HG02571 (cell line): ENCODE results near the gene KCNIP4.

Source experiments
- ATAC-seq: cut with Tn5 transposase; IDR thresholded peaks from one replicate; pipeline ENCODE4 v1.9.1; 2021; ENCODE audit warnings: mild to moderate bottlenecking, moderate library complexity; ENCODE audit not compliant: unreplicated experiment

Gene KCNIP4

DNA sequence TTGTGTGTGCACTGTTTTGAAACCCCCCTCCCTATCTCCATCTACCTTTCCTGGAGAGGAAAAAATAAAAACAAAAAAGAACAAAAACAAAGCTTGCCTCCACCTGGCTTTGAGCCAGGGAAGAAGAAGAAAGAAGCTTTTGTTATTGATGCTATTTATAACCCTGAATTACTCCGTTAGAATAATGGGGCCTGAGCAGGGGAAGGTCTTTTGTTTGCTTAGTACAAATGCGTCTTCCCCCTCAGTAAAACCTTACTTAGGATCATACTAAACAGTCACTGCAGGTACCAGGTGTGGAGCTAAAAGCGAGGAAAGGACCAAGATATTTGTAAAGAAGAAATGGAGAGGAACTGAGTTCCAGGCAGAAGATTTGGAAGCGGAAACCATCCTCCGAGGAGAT is 352.1 kb downstream of the KCNIP4 start:
- ATAC-seq = no peak

DNA sequence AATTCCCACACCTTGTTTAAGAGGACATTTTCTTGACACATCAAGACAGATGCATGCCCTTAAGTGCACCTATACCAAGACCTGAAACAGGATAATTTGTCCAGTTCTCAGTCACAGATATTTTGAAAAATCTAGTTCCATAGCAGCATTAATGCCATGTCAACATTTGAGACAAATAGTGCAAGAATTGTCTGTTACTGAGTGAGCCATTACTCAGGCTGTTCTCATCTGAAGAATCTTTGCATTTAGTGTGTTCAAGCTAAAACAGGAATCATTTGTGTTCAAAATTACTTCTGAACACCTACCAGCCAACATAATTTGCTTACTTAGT is 354.9 kb downstream of the KCNIP4 start:
- no peak for ATAC-seq

DNA sequence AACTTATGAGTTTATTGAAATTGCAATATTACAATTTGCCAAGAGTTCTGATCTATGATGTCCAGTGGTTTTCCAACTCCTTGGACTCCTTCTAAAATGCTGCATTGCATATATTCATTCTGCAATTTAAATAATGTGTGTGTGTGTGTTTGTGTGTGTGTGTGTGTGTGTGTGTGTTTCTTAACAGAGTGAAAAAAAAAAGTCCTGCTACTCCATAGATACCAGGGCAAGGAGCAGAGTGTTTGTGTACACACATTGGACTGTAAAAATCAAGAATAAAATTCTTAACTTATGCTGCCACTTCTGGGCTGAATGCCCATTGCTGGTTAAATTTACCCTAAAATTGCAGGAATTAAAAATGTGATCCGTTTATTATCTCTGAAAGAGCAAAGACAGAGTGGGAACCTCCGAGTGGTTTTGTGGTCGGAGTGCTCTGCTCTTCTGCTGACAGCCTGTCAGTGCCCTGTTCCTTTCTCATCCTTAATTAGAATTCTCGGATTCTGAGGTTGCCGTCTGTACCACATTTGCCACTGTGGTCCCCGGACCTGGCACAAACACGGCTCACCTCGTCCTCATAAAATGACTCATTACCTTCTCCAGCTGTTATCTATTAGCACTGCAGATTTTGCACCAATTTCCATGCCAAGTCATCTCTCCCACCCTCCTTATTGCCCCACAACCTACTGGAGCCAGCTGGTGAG is 355.5 kb downstream of the KCNIP4 start:
- ATAC-seq = no peak

DNA sequence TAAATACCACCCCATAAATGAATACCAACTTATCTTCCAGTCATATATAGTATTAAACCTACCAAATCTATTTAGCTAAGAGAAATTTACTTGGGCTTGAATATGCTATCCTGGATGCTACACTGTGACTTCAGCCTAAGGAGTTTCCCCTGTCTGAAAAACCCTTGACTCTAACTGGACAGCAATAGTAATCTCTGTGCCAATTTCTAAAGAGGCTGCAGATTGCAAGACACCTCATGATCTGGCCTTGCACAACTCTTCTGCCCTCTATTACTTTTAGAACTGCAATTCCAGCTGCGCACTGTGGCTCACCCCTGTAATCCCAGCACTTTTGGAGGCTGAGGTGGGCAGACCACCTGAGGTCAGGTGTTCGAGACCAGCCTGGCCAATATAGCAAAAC is 371.5 kb downstream of the KCNIP4 start:
- ATAC-seq = no peak

DNA sequence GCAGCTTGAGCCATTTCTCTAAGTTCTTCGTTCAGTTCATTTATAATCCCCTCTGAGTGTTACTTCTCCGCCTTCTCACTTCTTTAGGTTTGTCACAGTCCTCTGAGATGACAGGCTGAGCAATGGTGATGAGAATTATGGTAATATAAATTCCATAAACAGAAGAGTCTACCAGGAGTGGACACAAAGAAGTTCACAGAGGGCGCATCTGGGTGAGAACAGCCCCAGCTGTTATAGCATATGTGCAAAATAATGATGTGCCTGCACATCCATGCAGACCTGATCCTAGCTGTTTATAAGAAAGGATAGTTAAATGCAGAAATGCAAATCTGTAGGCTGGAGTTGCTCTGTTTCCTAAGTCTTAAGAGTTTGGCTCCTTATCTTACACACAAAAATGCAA is 377.5 kb downstream of the KCNIP4 start:
- no peak for ATAC-seq

DNA sequence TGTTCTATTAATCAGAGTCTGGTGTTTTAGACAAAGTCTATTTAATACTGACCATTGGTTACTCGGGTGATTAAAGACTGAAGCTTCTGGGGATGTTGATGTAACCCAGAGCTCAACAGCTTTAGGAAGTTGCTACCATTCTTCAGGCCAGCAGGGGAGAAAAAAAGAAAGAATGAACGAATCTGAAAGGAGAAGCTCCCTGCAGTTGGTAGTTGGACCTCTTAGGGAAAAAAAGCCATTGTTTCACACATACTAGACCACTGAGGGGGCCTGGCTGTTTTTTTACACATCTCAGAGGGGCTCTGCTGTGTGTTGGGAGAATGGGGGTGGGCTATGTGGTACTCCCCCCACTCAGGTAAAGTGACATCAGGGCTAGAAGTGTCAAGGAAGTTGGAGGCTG is 378.9 kb downstream of the KCNIP4 start:
- ATAC-seq = no peak

DNA sequence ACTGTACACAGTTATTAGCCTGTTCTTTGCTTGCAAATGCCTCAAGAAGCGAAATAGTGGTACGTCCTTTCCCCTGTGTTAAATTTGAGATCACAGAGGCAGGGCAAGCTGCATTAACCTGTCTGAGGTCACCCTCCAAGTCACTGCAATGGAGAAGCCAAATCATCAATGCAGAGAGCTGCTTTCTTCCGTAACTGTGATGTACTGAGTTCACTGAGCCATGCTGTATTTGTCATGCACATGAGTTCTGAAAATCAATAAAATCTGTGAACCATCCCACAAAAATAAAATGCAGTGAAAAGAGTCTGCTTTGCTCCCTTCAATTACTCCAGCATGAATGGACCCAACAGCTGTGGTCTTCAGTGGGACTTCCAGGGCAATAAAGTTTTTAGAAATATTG is 393.5 kb downstream of the KCNIP4 start:
- no peak for ATAC-seq

DNA sequence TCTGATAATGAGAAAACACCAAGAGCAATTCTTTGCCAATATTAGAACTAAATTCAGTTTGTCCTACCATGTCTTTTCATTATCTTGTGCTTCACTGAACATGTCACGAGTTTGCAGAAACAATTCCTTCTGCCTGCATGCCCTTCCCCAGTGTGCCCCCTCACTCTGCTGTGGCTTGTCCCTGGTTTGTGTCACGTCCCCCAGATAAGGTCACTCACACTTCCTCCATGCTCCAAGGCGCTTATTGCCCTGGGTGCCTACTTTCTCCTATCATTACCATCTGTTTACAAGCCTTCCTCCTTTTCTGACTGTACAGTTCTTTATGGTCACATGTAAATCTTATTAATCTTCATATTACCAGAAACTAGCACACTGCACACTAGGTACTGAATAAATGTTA is 394.1 kb downstream of the KCNIP4 start:
- no peak for ATAC-seq

DNA sequence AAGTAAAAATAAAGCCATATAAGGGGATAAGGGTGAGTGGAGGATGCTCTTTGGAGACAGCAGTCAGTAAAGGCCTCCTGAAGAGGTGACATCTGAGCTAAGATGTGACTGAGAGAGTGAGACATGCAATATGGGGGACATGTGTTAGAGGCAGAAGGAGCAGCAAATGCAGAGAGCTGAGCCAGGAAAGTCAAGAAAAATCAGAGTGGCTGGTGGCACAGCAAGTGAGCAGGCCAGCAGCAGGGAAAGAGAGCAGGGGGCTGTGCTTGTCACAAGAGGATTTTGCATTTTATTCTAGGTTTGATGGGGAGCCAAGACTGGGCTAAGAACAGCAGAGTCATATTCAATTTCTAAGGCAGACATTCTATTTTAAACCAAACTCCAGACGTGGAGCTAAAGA is 394.5 kb downstream of the KCNIP4 start:
- ATAC-seq = no peak

DNA sequence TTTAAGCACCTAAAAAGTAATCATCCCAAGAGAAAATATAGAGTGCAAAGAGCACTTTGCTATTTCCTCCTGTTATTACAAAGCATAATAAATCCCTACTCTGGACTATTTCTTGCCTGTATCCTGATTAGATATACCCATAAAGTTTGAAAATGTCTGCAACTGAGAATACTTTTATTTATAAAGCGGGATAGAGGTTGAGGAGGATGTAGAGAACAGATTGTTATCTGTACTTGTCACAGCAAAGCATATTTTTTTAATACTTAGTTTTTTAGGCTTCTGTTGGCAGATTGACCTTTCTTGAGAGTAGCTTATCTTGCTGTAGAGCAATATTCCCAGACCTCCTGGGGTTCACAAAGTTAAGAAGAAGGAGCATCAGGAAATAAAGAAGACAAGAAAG is 396.1 kb downstream of the KCNIP4 start:
- ATAC-seq = no peak

DNA sequence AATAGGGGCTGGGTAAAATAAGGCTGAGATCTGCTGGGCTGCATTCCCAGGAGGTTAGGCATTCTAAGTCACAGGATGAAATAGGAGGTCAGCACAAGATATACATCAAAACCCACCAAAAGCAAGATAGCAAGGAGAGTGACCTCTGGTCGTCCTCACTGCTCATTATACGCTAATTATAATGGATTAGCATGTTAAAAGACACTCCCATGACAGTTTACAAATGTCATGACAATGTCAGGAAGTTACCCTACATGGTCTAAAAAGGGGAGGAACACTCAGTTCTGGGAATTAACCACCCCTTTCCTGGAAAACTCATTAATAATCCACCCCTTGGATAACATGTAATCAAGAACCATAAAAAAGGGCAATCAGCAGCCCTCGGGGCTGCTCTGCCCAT is 403.6 kb downstream of the KCNIP4 start:
- no peak for ATAC-seq

DNA sequence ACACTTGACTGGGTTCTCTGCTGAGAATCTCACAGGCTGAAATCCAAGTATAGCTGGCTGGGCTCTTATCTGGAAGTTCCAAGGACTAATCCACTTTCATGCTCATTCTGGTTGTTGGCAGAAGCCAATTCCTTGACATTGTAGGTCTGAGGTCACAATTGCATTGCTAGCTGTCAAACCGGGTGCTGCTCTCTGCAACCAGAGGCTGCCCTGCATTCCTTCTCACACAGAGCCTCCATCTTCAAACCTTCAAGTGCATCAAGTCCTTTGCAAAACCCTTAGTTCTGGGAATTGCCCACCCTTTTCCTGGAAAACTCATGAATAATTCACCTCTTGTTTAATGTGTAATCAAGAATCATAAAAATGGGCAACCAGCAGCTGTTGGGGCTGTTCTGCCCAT is 404.2 kb downstream of the KCNIP4 start:
- no peak for ATAC-seq

DNA sequence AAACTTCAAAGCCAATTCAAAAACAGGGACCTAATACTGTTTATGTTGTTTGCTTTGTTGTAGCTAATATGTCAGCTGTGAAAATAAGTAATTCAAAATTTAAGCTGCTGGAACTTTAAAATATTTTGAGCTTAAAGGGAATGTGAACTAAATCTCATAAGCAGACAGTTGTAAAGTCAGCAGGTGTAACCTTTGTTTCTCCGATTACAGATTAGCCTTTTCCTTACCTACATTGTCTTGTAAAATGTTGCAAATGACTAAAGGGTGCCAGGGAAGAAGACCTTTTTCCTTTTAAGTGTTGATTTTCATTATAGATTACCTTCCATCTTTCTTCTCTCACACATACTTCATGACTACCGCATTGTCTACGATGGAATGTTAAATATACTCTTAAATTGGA is 405.1 kb downstream of the KCNIP4 start:
- ATAC-seq = no peak

DNA sequence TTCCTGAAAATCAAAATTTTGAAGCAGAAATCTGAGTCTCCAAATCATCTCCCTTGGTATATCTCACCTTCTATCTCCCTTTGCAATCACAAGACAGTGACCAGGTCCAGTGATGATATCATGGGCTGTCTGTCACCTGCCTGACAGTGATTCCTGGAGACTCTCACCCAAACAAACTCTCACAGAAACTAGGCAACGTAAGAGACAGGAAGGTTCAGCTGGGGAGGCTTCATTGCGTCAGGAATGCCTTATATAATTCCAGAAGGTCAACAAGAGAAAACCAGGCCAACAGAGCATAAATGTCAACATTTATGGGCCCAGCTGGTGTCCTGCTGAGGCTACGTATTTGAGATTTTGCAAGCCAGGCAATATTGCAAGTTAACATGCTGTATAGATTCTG is 412.7 kb downstream of the KCNIP4 start:
- no peak for ATAC-seq

DNA sequence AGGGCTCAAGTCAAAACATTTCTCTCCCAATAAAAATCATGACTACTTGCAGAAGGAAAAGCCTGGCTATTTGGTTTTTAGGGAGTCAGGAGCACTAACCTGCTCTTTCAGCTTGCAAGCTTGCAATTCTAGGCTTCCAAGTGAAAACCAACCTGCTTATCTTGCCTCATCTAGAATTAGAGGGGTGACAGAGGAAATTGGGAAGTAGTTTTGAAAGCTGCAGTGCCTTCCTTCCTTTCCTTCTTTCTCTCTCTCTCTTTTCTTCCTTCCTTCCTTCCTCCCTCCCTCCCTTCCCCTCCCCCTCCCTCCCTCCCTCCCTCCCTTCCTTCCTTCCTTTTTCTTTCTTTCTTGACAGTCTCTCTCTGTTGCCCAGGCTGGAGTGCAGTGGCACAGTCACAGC is 417.5 kb downstream of the KCNIP4 start:
- no peak for ATAC-seq

DNA sequence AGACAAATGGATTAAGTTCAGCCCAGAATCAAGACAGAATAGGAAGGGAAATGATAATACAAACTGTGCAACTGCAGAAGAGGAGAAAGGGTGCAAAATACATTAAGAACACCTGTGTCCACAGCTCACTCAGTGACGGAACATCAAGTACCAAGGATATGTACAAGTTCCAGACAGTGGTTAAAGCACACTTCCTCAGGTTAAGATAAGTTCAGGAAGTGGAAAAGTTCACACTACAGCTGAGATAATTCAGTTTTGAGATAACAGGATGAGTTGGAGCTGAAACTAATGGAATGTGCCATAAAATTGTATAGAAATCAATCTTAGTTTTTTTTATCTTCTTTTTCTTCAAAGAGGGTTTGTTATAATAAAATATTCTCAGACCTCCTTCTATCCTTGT is 419.4 kb downstream of the KCNIP4 start:
- ATAC-seq = no peak

DNA sequence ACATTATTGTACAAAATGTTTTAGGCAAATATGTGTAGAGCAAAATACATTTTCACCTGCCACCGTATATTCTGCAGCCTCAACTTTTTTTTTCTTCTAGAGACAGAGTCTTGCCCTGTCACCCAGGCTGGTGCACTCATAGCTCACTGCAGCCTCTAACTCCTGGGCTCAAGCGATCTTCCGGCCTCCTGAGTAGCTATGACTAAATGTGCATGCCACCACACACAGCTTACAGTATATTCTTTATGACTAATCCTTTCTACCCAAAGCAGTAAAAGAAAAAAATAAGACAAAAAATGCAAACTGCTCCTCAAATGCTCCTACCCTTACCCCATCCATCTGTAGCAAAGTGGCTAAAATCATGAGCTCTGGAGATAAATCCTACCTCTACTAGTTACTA is 426.3 kb downstream of the KCNIP4 start:
- no peak for ATAC-seq

DNA sequence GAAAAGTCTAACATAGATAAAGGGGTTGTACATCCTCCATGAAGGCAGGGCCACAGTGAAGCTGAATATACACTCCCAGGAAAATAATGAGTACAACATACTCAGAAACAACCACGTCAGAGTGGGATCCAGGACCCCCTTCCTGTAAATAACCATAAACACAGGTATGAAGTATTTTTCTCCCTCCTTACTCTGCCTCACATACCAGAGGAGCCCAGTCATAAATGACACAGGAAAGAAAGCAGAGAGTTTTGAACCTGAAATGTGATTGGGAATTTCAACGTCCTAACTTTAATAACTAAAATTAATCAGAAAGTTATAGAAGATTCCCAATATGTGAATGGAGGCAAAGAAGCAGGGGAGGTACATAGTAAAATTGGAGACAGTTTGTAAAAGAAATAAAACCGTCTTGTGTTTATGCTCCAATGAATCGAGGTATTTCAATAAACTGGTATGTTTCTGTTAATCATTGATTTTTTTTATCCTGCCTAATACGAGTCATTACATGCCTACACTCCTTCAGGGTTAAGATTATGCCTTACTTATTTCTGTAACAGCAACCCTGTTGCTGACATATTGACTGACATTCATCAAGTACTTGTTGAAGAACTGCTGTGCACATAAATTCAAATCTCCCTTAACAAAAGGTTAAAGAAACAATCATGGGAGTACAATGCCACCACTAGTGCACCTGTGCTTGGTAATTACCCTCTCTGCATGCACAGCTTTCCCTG is 431.3 kb downstream of the KCNIP4 start:
- no peak for ATAC-seq

DNA sequence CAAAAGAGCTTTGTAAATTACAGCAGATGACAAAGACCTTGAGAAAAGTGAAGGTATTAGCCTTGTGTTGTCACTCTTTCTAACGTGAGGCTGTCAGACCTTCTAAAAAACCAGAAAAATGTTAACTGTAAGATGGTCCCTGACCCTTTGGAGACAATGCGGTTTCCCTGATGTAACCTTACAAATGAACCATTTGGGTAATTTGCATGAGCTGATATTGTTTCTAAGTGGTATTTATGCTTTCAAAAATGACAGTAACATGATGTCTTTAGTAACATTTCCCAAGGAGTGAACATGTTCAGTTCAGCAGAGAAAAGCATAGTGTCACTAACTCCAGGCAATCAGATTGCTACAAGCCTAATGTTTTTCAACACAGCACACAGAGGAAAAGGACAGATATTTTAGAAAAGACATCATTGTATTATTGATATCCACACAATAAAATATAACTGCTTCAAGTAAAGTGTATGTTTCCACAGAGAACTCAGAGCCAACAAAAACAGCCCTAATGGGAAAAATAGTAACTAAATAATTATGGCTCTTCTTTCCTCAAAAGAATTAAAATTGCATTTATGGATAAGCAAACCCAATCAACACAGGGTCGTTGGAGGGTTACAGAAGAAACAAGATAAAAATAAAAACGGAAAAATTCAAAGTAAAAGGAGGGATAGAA is 434.4 kb downstream of the KCNIP4 start:
- ATAC-seq = no peak

DNA sequence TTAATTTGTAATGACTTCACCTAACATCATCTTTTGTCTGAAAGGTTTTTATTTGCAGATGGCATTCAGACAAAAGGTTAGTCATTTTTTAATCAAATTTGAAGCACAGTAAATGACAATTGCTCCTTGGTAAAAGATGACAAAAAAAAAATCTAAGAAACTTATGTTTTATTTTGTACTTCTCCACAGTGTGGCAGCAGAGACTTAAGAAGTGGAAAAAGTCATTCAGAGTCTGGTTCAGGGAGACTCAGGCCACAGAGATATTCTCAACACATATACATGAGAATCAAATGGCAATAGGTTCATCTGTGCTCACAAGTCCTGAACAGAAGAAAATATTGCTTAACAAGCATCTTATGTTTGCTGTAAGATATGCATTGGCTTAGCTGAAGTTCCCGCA is 436.2 kb downstream of the KCNIP4 start:
- ATAC-seq = no peak

DNA sequence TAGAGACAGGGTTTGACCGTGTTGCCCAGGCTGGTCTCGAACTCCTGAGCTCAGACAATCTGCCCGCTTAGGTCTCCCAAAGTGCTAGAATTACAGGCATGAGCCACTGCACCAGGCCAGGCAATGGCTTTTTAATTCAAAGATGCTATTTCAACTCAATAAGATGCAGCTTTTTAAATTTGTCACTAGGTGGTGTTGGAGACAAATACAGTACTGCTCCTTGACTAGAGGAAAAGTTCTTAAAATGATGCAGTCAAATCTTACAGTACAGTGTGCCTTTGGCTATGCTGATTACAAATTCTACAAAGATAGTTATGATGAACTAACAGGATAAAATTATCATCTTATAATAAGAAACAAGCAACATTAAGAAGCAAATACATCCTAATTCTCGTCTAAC is 441.1 kb downstream of the KCNIP4 start:
- ATAC-seq = no peak

DNA sequence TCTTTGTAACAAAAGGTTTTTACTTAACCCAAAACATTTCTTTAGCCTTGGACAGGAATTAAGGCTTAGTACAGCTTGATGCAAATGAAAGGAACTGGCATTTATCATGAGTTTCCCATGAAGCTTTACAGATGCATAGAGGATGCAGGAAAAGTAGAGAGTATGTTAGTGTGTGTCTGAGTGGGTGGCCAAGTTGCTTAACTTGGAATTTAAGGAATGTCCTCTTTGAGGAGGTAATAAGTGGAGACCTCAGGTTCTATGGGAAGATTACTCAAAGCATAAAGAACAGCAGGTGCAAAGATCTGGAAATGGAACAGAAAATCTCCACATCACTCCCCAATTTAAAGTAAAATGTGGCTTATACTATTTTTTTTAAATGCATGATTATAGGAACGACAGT is 457.9 kb downstream of the KCNIP4 start:
- no peak for ATAC-seq
